ENCODE results near the gene PLEKHM2.

The PLEKHM2 gene

GRCh38 chr1:15671430-15671829, 12.7 kb upstream of the PLEKHM2 start:
- DNase-seq (ENCODE audit: low read depth, low spot score), result no peak
- no peak overlapping the region for H3K4me3 ChIP-seq (ENCODE audit: low read length)

GRCh38 chr1:15674386-15675159, 9.5 kb upstream of the PLEKHM2 start:
- DNase-seq (ENCODE audit: low read depth, low spot score), result no peak
- no peak overlapping the region for H3K4me3 ChIP-seq (ENCODE audit: low read length)

- no peak for DNase-seq (ENCODE audit: low read depth, low spot score)
- no peak overlapping the region for H3K4me3 ChIP-seq (ENCODE audit: low read length)
Observed at GRCh38 chr1:15676010-15676409, 8.1 kb upstream of the PLEKHM2 start.

- no peak overlapping the region for H3K4me3 ChIP-seq (ENCODE audit: low read length)
- DNase-seq (ENCODE audit: low read depth, low spot score), result no peak
Observed at GRCh38 chr1:15676688-15677661, 7.1 kb upstream of the PLEKHM2 start.

DNA sequence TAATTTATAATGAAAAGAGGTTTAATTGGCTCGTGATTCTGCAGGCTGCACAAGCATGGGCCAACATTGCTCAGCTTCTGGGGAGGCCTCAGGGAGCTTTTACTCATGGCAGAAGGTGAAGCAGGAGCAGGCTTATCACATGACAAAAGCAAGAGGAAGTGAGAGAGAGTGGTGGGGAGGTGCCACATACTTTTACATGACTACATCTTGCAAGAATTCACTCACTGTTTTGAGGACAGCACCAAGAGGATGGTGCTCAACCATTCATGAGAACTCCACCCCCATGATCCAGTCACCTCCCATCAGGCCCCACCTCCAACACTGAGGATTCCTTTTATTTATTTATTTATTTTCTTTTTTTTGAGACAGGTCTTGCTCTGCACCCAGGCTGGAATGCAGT, 5.5 kb upstream of the PLEKHM2 start:
- H3K4me3 ChIP-seq (ENCODE audit: low read length), result no peak overlapping the region
- no peak for DNase-seq (ENCODE audit: low read depth, low spot score)

DNA sequence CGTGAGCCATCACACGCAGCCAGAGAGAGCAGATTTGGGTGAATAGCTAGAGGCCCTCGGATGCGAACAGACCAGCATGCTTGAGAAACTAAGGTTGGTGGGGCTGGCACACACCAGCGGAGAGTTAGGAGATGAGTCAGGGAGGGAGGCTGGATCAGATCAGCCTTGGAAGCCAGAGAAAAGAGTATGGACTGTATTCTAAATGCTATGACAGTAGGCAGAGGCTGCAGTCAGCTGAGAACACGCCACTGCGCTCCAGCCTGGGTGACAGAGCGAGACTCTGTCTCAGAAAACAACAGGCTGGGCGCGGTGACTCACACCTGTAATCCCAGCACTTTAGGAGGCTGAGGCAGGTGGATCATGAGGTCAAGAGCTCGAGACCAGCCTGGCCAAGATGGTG, 4.0 kb upstream of the PLEKHM2 start:
- H3K4me3 ChIP-seq (ENCODE audit: low read length), result no peak overlapping the region
- DNase-seq (ENCODE audit: low read depth, low spot score), result no peak

GRCh38 chr1:15680561-15681348, 3.4 kb upstream of the PLEKHM2 start:
- no peak overlapping the region for H3K4me3 ChIP-seq (ENCODE audit: low read length)
- DNase-seq (ENCODE audit: low read depth, low spot score), result no peak

DNA sequence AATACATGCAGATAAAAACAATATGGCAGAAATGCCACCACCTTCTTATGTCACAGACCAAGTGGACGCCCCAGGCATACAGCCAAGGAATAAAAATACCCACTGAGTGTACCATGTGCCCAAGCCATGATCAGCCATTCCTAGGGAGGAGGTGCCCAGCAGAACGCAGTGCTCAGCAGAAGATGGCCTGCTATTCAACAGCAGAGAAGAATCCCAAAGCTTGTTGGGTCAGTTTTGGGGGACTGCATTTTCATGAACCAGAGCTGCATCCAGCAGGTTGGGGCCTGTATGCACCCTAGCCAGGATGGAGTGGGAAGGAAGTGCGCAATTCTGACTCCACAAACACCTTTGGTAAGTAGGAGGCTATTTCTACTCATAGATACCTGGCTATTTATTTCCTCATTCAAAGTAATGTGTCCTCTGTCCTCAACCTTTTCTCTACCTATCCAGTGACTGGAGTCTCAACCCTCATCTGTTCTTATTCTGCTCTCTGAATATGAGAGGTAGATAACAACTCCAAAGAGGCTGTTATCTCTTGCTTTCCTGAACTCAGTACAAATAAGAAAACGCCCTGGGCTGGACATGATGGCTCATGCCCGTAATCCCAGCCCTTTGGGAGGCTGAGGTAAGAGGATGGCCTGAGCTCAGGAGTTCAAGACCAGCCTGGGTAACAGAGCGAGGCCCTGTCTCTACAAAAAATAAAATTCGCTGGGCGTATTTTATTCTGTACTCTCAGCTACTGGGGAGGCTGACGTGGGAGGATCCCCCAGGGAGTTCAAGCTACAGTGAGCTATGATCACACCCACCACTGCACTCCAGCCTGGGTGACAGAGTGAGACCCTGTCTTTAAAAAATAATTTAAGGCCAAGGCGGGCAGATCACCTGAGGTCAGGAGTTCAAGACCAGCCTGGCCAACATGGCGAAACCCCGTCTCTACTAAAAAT, 2.5 kb upstream of the PLEKHM2 start:
- DNase-seq (ENCODE audit: low read depth, low spot score), result no peak
- no peak overlapping the region for H3K4me3 ChIP-seq (ENCODE audit: low read length)

- DNase-seq (ENCODE audit: low read depth, low spot score), result no peak
- H3K4me3 ChIP-seq (ENCODE audit: low read length), result no peak overlapping the region
Observed at GRCh38 chr1:15682936-15683341, 1.2 kb upstream of the PLEKHM2 start.

GRCh38 chr1:15683345-15684039, 628 bp upstream of the PLEKHM2 start:
- H3K4me3 ChIP-seq (ENCODE audit: low read length), result peak overlapping the region; percentile 73
- DNase-seq (ENCODE audit: low read depth, low spot score), result no peak

- H3K4me3 ChIP-seq (ENCODE audit: low read length), result peak overlapping the region; percentile 73
- no peak for DNase-seq (ENCODE audit: low read depth, low spot score)
Observed at GRCh38 chr1:15684468-15685291, 560 bp downstream of the PLEKHM2 start.

GRCh38 chr1:15685820-15686219, 1.7 kb downstream of the PLEKHM2 start:
- H3K4me3 ChIP-seq (ENCODE audit: low read length), result no peak overlapping the region
- no peak for DNase-seq (ENCODE audit: low read depth, low spot score)

DNA sequence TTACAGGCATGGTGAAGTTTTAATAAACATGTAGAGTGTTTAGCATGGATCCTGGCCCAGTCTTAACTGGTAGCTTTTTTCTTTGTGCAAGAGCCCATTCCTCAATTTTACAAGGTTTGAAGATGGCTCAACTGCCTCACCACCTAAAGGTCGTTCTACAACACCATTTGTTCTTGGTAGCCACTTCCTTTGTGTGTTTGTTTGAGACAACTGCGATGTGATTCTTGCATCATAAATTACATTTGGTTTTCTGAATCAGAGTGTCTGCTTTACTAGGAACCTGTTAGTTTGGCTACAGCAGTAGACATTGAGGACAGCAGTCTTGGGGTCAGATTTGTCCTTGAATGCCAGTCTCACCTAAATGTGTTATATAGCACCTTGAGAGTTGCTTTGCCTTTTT, 3.3 kb downstream of the PLEKHM2 start:
- DNase-seq (ENCODE audit: low read depth, low spot score), result no peak
- H3K4me3 ChIP-seq (ENCODE audit: low read length), result no peak overlapping the region

GRCh38 chr1:15690317-15690716, 6.2 kb downstream of the PLEKHM2 start:
- no peak overlapping the region for H3K4me3 ChIP-seq (ENCODE audit: low read length)
- no peak for DNase-seq (ENCODE audit: low read depth, low spot score)

- no peak for DNase-seq (ENCODE audit: low read depth, low spot score)
- H3K4me3 ChIP-seq (ENCODE audit: low read length), result no peak overlapping the region
Observed at GRCh38 chr1:15691434-15692032, 7.4 kb downstream of the PLEKHM2 start.

GRCh38 chr1:15692121-15692682, 8.1 kb downstream of the PLEKHM2 start:
- no peak for DNase-seq (ENCODE audit: low read depth, low spot score)
- no peak overlapping the region for H3K4me3 ChIP-seq (ENCODE audit: low read length)

Measured in Jurkat, Clone E6-1 (cell line).